Ureter (tissue), 1 donor: ENCODE measurements around the gene KLKB1. TPM values are rescaled to one million over a fixed set of nuclear protein-coding genes. Genes with fewer than 3 reads are reported as not detected.

ENCODE experiments used
- DNase-seq: peaks from one replicate; pipeline ENCODE4 v3.0.0-alpha.2; 2020; ENCODE audit warnings: low spot score
- total RNA-seq: library from RNA; stranded (reverse); gene quantifications from one replicate; pipeline ENCODE4 v1.2.4, GENCODE V29; 2023
- donor health status: DM: yes; HTN: yes; CAD: no.

The KLKB1 gene
- total RNA-seq: 1.2 TPM

DNA sequence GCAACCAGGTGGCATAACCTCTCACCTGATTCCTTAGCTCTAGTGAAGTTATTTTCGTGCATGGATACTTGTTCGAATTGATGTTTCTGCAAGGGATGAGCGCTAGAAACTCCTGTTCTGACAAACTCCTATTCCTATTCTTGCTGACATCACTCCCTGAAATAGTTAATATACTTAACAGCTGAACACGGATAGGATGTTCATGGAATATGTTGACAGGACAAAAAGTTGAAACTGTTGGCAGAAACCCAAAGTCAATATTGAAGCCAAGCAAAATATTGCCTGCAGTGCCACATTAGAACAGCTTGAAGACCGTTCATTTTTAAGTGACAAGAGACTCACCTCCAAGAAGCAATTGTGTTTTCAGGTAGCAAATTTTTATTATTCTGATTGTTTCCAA lies at the start of gene KLKB1:
KLKB1 (plus strand) TSS at position 287 of the 400 bp plus-strand sequence. CDS start 689 bp downstream, outside the sequence.
- no peak for DNase-seq

DNA sequence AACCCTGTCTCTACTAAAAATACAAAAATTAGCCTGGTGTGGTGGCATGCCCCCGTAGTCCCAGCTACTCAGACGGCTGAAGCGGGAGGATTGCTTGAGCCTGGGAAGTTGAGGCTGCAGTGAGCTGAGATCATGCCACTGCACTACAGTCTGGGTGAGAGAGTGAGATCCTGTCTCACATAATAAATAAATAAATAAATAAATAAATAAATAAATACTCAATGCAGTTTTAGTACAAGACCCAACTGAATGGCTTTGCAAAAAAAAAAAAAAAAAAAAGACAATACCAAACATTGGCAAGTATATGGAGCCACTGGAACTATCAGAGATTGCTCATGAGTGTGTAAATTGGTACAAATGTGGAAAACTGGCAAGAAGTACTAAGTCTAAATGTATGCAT lies 39.2 kb upstream of the KLKB1 start:
- no peak for DNase-seq

DNA sequence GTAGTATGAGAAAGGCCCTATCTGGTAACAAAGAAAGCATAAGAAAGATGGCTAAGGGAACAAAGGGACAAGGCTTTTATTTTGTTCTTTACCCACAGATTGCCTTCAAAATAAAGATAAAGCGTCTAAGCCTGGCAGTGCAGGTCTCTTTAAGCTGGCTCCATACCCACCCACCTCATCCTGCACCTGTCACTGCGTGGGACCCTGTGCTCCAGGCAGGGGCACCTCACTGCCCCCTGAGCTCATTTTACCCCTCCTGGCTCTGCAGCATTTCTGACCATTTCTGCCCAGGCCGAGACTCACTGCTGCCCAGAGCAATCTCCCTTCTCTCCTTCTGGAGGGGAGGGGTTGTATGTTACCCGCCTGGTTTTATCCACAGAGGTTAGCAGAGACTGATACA lies 37.7 kb upstream of the KLKB1 start:
- no peak for DNase-seq

DNA sequence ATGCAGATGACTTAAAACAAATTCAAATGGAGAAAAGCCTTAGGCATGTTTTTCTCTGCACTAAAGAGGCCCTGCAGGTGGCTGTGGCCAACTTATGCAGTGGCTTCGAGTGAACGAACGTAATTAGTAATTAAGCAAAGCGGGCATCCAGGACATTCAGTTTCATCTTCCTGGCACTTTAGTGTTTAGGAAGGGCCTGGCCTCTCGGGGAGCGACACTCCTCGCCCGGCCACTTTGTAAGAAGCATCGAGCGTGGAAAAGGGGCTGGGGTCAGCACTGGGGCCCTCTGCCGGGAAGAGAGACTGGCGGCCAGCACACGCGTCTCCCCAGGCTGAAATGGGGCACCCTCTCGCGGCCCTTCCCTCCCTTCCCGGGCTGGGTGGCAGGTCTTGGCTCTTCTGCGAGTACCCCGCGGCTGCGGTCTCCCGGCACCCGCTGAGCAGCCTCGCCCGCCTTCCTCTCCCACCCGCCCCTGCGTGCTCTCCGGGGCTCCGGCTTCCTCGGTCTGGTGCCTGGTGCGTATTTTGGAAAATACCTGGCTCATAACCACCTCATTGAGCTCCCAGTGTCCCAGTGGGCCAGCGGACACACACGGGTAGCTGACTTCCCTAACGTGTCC lies 36.6 kb upstream of the KLKB1 start:
- peak; percentile 54 for DNase-seq

DNA sequence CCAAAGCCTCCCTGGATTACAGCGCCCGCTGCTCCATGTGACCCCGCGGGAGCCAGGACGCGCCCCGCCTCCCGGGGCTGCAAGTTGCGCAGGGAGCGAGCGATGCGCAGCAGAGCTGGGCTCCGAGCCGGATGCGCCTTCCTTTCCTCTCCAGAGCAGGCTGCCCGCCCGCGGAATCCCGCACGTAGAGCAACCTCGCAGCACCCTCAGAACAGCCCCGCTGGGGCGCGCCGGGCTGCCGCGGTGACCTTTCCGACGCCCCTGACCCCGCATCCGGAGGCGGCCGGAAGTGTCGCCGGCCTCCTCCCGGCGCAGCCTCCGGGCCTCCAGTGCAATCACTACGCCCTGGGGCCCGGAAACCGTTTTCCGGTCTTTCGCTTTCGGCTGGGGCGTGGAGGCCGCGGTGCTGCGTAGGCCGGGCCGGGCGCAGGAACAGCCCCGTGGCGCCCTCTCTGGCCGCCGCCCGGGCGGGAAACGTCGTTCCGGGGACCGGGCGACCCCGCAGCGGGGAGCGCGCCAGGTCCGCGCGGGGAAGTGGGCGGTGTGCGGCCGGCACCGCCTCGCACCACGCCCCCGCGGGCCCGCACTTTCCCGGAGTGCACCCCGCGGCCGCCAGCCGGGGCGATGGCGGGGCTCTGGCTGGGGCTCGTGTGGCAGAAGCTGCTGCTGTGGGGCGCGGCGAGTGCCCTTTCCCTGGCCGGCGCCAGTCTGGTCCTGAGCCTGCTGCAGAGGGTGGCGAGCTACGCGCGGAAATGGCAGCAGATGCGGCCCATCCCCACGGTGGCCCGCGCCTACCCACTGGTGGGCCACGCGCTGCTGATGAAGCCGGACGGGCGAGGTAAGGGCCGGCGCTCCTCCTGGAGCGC lies 35.9 kb upstream of the KLKB1 start, which contains the start of gene CYP4V2:
CYP4V2 (plus strand) TSS at position 368 of the 866 bp plus-strand sequence; CDS start at position 625, 257 bp downstream.
- DNase-seq: peak; percentile 88

DNA sequence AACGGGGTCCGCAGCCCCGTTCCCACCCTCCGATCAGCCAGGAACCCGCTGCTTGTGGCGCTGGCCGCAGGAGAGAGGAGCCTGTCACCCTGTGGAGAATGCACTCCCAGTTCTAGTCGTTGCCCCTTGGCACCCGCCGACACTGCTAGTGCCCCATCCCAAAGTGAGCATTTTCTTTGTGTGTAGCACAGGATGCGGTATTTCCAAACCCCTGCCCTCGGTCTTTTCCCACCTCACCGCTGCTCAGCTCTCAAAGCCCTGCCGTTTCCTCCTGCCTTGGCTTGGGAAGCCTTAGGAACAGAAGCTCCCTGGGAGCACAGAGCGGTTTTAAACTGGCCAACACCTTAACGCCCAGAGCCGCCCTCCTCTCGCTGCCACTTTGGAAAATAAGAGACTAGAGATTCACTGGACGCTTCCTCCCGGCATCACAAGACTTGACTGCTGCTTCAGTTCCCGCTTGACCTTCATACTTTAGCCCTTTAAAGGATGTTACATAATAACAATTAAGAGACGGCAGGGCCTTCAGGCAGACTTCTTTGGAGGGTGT lies 35.2 kb upstream of the KLKB1 start:
- DNase-seq: peak; percentile 55

DNA sequence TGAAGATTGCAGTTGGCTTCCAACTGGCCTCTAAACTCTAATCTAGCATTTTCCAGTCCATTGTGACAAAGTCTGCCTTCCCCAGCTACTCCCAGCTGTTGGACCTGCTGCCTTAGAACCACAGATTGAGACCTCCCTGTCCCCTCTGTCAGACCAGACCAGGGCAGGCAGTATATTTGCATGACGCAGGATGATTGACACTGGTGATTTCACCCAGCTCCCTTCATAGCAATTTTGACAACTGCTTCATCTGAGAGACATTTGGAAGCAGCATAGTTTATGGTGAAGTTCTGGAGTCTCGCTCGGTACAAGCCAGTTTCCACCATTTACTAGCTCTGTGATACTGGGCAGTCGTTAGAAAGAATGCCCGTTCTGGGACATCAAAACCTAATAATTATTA lies 33.5 kb upstream of the KLKB1 start:
- no peak for DNase-seq

DNA sequence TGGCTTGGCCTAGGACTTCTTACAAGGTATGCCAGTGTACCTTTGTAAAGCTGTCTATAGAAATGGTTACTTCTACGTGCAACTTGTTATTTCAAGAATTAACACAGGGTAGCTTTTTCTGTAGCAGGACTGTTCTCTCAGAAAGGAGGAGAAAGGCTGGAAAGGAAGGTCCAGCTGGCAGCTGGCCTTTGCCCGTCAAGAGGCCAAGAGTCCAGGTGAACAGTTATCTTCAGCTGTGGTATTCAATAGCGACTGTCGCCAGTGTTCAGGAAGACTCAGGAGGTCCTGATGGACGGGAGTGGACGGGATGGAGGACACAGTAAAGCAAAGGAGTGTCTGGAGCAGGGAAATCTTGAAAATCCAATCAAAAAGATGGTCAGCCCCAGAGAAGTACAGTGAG lies 31.2 kb upstream of the KLKB1 start:
- DNase-seq: no peak

DNA sequence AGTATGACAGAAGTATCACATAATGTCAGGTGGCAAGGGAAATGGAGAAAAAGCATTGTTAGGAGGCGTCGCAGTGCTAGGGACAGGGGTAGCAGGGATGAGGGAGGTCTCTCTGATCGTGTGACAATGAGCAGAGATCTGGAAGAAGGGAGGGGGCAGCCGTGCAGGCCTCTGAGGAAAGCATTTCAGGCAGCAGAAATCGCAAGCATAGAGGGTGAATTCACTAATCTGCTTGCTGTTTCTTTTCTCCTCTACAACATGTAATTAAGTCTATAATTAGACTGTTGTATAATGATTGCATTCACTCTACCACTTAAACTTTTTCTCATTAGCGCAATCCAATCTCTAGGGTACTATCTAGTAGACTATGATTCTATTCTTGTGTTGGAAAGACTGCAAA lies 26.8 kb upstream of the KLKB1 start:
- DNase-seq: no peak

DNA sequence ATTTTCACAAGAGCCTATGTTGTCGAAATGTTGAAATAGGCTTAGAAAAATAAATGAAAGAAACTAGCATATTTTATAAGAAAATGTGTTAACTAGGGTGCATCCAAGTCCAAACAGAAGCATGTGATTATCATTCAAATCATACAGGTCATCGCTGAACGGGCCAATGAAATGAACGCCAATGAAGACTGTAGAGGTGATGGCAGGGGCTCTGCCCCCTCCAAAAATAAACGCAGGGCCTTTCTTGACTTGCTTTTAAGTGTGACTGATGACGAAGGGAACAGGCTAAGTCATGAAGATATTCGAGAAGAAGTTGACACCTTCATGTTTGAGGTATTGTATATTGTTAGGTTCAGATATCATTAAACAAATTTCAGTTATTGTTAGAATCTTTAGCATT lies 26.3 kb upstream of the KLKB1 start:
- no peak for DNase-seq

DNA sequence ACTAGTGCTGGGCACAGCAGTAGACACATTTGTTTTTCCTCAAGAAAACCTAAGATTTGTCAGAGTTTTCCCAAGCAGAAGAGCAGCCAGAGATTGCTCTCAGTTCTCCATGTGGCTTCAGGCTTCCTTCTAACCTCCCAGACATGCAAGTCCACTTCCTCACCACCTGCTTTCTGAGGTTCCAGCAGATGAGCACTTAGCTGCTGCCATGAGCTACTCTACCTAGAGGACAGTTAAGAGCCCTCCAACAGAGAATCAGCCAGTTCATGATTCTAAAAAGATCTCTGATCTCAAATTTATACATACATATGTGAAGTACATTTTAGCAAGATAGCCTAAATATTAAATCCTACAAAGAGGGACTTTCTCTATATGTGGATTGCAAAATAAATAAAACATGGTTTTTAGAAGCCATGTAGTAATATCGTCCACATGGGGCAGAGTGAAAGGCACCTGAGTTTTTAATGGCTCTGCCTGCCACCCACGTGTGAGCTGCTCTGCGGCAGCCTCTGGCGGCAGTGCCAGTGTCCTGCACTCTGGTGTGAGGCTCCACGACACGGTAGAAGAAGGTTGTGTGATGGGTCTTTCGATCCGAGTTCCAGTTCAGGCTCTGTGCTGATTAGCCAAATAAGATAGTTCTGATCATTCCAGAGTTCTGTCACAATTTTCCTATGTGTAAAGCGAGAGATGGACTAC lies 25.6 kb upstream of the KLKB1 start:
- no peak for DNase-seq

DNA sequence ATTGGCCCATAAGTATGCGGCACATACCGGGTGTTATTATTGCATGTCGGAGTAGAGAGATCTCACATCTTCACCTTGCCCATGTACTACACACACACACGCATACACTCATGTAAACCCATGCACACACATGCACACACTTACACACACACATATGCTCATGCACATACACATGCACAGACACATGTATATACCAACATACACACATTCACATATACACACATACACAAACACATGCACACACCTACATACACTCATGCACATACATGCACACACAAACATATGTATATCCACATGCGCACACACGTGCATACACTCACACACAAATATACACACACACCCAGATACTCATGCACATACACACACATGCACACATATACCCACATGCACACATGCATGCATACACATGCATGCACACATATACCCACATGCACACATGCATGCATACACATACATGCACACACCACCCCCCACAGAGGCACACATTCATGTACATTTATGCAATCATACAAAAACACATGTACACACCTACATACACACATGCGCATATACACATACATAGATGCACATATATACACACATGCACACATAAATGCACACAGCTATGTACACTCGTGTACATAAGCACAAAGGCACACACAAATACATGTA lies 24.7 kb upstream of the KLKB1 start:
- no peak for DNase-seq

DNA sequence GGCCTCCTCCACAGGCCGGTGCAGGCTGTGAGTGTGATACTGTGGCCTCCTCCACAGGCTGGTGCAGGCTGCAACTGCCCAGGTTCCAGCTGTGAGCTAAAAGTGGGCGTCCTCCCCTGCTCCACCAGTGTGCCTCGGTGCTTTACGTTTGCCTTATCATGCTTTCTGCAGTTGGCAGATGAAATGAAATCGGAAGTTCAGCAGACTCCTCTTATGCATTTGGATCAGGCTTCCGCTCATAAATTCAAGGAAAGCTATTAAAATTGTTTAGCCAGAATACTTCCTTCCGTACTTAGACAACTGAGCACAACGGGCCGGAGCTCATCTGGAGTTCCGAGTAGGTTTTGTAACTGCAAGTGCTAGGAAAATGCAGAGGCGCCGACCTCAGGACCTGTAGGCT lies 23.9 kb upstream of the KLKB1 start:
- DNase-seq: no peak

DNA sequence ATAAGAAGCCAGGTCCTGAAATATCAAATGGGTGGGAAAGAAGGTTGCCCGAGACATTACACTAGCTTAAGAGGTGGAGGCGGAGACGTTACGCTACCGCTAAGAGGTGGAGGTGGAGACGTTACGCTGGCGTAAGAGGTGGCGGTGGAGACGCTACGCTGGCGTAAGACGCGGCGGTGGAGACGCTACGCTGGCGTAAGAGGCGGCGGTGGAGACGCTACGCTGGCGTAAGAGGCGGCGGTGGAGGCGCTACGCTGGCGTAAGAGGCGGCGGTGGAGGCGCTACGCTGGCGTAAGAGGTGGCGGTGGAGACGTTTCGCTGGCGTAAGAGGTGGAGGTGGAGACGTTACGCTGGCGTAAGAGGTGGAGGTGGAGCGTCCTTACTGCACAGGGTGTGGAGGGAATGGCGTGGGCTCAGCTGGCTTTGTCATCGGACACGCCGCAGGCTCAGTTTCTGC lies 23.2 kb upstream of the KLKB1 start:
- no peak for DNase-seq

DNA sequence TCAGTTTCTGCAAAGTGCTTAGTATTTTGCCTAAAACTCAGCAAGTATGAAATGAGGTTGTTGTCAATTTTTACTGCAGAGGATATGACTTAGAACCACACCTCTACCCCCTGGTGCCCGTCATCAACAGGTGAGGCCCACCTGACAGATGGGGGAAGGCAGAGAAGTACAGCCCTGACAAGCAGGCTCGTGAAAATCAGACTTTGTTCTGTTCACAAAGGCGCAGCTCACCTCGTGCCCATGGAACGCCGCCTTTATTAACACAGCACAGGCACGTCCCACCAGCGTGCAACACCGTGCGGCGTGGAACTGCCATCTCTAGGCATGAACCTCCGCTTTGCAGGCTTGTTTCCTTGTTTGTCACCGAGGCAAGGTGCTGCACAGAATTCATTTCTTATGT lies 22.6 kb upstream of the KLKB1 start:
- no peak for DNase-seq

DNA sequence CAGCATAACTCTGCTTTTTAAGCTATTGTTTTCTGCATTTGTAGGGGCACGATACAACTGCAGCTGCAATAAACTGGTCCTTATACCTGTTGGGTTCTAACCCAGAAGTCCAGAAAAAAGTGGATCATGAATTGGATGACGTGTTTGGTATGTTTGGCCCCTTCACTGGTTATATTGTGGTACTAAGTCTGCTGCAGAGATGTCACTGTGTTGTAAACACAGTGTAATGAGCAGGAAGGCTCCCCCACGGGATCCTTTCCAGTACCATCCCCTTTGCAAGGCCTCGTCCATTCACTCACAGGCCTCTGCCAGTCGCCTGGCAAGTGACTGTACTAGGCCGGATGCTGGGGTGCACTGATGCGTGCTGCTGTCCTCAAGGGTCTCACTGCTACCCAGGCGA lies 22.2 kb upstream of the KLKB1 start:
- DNase-seq: no peak

DNA sequence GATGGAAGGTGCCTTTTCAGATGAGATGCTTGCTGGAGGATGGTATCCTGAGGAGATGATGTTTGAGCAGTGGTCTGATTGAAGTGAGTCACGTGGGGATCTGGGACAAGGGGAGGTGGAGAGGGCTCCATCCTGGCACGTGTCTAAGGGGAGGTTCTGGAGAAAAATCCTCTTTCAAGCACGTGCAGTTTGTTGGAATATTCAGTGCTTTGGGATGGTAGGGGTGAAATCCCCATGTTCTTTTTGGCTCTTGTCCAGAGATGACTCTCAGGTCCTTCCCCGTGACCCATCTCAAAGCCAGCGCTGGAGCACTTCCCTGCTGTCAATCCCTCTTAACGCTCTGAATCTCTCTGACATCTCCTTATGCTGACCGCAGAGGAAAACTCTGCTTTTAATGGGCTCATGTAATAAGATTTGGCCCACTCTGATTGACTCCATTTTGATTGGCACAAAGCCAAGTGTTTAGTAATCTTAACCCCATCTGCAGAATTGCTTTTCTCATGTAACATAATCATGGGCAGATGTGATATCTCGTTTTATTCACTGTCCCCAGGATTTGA lies 10.8 kb upstream of the KLKB1 start:
- DNase-seq: no peak

DNA sequence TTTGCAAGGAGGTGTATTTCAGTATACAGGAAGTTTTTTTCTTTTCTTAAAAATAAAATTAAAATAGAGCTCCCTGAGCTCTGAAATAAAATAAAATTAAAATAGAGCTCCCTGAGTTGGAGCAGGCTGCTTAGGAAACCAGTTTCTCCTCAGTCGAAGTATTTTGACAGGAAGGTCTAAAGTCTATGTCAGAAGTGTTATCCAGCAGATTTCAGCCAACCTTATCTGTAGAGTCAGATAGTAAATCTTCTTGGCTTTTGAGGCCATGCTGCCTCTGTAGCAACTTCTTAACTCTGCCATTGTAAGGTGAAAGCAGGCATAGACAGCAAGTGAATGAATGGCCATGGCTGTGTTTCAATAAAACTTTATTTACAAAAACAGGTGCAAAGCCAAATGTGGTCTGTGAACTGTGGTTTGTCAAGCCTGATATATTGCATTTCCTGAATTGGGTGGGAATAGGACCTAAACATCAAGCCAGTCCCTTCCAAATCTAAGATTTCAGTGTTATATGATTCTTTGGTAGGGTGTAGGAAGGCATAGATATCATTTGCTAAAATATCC lies 9.5 kb upstream of the KLKB1 start:
- no peak for DNase-seq

DNA sequence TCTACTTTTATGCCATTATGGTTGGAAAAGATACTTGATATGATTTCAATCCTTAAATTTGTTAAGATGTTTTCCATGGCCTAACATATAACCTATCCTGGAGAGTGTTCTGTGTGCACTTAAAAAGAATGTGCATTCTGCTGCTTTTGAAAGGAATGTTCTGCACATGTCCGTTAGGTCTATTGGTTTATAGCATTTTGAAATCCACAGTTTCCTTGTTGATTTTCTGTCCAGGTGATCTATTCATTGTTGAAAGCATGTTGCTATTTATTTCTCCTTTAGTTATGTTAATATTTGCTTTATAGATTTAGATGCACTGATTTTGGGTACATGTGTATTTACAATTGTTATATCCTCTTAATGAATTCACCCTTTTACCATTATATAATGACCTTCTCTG lies 5.7 kb upstream of the KLKB1 start:
- no peak for DNase-seq

DNA sequence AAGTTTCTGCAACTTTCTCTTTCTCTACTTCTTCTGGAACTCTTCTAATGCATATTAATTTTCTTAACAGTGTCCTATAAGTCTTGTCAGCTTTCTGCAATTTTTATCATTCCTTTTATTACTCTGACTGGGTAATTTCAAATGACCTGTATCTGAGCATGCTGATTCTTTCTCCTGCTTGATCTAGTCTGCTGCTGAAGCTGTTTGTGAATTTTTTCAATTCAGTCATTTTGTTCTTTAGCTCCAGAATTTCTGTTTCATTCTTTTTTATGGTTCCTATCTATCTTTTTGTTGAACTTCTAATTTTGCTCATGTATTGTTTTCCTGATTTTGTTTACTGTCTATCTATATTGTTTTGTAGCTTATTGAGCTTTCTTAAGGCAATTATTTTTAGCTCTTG lies 1.5 kb upstream of the KLKB1 start:
- no peak for DNase-seq

DNA sequence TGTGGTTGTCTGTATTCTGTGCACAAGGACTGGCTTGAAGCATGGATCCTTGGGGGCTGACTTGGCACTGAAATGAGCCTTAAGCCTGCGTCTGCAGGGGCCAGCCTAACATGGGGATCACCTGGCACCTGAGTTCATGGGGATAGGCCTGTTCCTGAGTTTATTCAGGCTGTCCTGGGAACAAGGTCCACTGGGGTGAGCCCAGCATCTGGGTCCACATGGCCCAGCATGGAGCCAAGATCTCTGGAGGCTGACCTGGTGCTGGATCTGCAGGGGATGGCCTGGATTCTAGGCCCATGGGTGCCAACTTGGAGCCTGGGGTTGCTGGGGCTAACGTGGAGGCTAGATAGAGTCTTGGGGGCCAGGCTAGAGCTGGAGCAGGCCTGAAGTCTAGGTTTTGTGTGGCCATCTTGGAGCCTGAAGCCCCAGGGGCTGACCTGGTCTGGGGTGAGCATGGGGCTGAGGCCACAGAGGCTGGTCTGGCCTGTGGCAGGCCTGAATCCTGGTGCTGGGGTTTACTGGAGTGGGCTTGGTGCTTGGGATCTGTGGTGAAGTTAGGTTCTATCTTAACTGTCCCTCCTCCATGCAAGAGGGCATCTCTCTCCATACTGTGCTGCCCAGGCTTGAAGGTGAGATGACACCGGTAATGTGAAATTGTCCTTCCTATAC lies 652 bp upstream of the KLKB1 start:
- DNase-seq: no peak
